ENCODE data around the gene KIF26A.

Gene KIF26A

GRCh38 chr14:104212206-104213095 lies 74.1 kb downstream of the KIF26A start:
- no peak for TF ChIP-seq CTCF (IDR thresholded peaks at IDR 0.05; ENCODE audit: low read depth, low read length, missing control alignments)
- DNase-seq (ENCODE audit: low read depth) = no peak
- H3K4me3 ChIP-seq (ENCODE audit: low read depth, low read length) = no peak overlapping the region

- no peak for TF ChIP-seq CTCF (IDR thresholded peaks at IDR 0.05; ENCODE audit: low read depth, low read length, missing control alignments)
- no peak for DNase-seq (ENCODE audit: low read depth)
- H3K4me3 ChIP-seq (ENCODE audit: low read depth, low read length) = no peak overlapping the region
Observed at GRCh38 chr14:104213301-104214034, 75.1 kb downstream of the KIF26A start.

DNA sequence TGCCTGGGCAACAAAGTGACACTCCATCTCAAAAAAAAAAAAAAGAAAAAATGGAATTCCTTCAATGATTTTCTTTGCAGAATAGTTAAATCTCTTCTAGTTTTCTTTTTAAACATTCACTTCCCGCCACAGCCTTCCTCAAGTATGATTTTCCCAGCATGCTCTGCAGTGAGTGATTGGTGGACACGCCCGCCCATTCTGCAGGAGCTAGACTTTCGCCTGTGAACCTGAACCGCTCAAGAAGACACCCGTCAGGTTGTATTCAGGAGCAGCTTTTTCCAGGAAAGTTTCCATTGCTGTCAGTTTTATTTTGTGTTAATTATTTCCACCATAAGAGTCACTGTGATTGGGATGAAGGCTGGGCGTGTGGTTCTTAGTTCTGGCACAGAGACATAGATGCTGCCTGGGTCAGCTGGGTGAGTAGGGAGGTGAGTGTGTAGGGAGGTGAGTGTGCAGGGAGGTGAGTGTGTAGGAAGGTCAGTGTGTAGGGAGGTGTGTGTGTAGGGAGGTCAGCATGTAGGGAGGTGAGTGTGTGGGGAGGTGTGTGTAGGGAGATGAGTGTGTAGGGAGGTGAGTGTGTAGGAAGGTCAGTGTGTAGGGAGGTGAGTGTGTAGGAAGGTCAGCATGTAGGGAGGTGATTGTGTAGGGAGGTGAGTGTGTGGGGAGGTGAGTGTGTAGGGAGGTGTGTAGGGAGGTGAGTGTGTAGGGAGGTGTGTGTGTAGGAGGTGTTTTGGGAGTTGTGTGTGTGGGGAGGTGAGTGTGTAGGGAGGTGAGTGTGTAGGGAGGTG lies 76.2 kb downstream of the KIF26A start:
- no peak for TF ChIP-seq CTCF (IDR thresholded peaks at IDR 0.05; ENCODE audit: low read depth, low read length, missing control alignments)
- DNase-seq (ENCODE audit: low read depth) = no peak
- no peak overlapping the region for H3K4me3 ChIP-seq (ENCODE audit: low read depth, low read length)

DNA sequence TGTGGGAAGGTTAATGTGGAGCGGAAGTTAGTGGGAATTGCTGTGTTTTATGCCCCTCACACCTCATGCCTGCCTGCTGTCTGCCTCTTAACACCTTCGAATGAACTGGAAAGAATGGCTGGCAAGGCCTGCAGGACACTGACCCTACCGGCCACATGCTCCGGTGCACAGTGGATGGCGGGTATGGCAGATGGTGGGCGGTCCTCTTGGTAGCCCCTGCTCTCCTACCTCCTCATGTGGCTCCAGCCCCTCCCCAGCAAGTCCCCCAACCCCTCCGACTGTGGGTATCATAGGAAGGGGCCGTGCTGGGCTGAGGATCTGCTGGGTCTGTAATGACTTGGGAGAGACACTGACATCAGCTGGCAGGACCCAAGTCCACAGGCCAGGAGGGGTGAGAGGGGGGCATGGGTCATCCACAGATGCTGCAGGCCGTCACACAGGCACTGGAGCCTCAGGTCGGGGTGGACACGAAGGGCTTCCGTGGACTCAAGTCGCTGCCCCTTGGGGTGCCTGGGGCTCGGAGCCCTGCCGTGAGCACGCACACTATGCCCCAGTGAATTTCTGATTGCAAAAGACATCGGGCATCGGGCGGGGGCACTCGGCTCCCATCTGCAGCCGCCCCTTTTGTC lies 77.4 kb downstream of the KIF26A start:
- no peak overlapping the region for H3K4me3 ChIP-seq (ENCODE audit: low read depth, low read length)
- no peak for TF ChIP-seq CTCF (IDR thresholded peaks at IDR 0.05; ENCODE audit: low read depth, low read length, missing control alignments)
- no peak for DNase-seq (ENCODE audit: low read depth)

DNA sequence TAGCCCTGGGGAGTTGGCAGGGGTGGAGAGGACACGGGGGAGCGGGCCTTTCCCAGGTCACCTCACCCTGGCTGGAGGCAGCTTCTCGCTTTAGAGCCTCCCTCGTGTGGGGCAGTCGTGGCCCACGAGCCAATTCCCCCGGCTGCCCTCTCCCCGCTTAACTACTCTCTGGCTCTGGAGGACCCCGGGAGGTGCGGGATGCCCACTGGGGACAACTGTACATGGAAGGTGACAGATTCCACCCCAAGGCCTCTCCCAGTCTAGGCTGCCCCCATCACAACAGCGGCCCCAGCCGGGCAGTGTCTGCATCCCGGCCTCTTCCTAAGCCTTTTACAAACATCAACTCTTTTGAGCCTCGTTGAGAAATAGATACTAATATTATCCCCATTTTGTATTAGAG lies 78.1 kb downstream of the KIF26A start:
- DNase-seq (ENCODE audit: low read depth) = no peak
- no peak for TF ChIP-seq CTCF (IDR thresholded peaks at IDR 0.05; ENCODE audit: low read depth, low read length, missing control alignments)
- H3K4me3 ChIP-seq (ENCODE audit: low read depth, low read length) = no peak overlapping the region
